MV-4-11 (cell line): ENCODE results near the gene TPST2.

ENCODE experiments used
- DNase-seq: peaks from one replicate; lab custom pipeline; 2025; lab: John Stamatoyannopoulos, UW

Gene TPST2

DNA sequence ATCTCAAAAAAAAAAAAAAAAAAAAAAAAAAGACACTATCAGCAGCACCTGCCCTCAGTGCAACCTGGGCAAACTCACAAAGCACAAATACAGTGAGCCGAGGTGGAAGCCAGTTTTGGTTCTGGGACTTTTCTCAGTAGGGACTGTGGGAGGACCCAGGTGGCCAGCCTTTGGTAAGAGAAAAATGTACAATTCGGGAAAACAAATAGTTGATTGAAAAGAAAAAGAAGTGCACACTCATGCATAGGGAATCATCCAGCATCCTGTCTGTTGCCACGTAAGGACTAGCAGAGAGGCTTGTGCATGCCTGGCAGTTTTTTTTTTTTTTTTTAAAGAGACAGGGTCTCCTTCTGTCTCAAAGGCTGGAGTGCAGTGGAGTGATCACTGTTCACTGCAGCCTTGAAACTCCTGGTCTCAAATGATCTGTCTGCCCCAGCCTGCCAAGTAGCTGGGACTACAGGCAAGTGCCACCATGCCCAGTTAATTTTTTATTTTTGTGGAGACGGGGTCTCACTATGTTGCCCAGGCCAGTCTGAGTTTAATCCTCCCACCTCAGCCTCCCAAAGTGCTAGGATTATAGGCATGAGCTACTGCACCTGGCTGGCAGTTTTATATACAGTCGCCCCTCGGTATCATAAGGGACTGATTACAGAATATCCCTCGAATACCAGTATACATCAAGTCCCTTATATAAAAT lies 36.7 kb downstream of the TPST2 start:
- DNase-seq: no peak

DNA sequence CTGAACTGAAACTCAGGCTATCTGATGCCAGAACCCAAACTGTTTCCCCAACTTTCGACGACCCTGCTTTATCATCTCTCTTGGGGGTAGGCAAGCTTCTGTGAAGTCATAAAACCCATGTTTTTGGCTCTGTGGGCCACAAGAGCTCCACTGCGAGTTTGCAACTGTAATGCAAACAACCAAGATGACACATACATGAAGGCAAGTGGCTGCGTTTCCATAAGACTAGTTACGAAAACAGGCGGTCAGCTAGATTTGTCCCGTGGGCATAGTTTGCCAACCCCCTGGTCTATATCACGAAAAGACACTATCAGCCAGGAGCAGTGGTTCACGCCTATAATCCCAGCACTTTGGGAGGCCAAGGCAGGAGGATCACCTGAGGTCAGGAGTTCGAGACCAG lies 37.5 kb downstream of the TPST2 start:
- DNase-seq: no peak

DNA sequence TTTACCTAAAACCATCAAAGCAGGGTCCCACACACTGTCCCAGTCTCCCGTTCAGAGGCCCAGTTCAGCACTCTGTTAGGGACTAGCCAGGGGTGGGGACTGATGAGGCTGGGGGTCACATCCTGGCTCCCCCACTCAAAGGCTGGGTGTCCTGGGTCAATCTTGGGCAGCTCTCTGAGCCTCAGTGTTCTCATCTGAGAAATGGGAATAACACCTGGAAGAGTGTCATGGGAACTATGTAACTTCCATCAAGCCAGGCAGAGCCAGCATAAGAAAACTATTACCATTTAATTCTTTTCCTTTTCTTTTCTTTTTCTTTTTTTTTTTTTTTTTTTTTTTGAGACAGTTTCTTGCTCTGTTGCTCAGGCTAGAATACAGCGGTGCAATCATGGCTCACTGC lies 38.4 kb downstream of the TPST2 start:
- no peak for DNase-seq

DNA sequence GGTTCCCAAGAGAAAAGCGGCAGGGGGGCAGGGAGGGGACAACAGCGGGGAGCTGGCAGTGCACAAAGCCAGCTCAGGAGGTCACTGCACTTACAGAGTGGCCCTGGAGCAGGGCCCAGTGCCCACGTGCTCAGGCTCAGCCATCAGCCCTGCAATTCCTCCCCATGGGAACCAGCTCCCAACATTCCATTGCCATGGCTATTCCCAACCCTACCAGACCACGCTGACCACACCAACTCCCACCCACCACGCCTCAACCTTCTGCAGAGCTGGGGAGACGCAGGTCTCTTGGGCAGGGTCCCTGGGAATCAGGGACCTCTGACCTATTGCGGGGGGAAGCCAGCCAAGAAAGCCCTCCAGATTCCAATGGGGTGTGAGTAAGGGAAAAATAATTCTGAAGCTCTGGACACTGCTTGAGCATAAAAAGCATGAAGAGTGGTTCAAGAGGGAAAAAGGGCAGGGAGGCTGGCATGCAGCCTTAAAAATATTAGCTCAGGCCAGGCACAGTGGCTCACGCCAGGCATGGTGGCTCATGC lies 39.4 kb downstream of the TPST2 start:
- DNase-seq: no peak

DNA sequence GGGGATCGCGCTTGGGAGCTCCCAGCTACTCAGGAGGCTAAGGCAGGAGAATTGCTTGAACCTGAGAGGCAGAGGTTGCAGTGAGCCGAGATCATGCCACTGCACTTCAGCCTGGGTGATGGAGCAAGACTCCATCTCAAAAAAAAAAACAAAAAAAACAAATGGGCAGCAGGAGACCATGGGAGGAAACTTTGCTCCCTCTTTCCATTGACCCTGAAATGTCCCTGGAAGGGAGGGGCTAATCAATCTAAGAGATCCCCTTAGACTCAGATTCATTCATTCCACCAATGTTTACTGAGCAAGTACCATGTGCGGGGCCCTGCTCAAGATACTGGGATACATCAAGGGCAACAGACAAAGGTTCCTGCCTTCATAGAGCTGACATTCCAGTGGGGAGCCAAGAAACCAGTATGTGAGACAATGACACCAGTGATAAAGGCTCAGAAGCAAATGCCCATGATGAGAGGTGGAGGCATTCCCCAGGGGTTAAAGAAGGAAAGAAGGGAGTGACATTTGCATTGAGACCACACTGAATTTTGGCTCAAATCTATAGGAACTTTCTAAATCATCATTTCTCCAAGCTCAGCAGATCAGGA lies 39.9 kb downstream of the TPST2 start:
- DNase-seq: no peak

DNA sequence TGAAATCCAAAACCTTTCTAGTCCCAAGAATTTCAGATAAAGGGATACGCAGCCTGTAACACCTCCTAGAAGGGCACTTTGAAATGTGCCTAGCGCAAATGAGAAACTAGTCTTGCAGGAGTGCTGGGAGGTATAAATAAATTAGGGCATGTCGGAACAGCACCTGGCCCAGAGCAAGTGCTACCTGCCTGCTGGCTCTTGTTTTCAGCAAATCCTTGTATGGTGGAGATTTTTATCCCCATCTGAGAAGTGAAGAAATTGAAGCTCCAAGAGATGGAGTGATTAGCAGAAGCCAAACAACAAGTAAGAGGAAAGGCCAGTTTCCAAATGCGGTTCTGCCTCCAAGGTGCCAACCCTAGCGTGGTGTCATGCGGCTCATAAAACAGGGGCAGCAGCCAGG lies 40.9 kb downstream of the TPST2 start:
- DNase-seq: no peak

DNA sequence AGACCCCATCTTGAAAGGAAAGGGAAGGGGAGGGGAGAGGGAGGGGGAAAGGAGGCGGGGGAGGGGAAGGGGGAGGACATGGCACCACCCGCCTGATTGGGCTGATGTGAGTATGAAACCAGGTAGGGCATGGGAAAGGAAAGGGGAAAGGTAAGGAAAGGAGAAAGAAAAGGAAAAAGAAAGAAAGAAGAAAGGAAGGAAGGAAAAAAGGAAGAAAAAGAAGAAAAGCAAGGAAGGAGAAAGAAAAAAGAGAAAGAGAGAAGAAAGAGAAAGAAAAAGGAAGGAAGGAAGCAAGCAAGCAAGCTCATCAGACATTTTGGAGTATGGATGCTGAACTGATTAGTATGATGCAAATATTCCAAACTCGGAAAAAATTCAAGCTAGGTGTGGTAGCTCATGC lies 41.6 kb downstream of the TPST2 start:
- no peak for DNase-seq

DNA sequence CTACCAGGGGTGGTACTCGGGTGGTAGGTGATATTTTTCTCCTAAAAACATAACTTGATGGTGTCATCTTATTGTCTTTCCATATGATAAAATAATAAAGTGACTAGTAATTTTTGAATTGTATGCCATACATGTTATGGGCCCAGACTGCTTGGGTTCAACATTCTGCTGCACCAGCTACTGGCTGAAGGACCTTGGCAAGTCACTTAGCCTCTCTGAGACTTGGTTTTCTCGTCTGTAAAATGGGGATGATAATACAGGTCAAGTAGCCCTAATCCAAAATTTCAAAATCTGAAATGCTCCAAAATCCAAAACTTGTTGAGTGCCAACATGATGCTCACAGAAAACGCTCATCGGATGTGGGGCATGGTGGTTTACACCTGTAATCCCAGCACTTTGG lies 42.1 kb downstream of the TPST2 start:
- DNase-seq: no peak

DNA sequence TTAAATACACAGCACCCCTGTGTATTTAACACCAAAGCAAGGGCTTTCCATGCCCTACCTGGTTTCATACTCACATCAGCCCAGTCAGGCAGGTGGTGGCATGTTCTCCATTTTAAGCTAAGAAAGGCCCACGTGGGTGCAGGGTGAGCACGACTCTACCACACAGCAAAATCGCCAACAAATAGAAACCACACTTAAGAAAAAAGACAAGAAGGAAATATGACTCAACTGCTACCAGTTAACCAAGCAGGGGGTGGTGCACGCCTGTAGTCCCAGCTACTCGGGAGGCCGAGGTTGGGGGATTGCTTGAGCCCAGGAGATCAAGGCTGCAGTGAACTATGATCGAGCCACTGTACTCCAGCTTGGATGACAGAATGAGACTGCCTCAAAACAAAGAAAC lies 42.5 kb downstream of the TPST2 start:
- peak; percentile 48 for DNase-seq

DNA sequence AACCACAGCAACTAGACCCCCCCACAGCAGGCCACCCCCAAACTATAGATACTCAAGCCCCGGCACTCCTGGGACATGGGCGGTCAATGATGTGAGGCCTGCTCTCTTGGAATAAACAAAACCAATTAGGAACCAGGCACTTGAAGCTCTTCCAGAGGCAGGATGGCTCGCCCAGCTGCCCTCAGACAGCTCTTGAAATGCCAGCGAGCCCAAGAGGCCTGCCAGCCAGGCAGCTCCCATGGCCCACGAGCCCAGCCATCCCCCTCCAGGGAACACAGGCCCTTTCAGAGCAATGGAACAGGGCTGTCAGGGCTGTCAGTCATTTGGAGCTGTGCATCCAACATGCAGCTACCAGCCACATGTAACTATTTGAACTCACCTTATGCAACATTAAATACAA lies 43.6 kb downstream of the TPST2 start:
- DNase-seq: no peak

DNA sequence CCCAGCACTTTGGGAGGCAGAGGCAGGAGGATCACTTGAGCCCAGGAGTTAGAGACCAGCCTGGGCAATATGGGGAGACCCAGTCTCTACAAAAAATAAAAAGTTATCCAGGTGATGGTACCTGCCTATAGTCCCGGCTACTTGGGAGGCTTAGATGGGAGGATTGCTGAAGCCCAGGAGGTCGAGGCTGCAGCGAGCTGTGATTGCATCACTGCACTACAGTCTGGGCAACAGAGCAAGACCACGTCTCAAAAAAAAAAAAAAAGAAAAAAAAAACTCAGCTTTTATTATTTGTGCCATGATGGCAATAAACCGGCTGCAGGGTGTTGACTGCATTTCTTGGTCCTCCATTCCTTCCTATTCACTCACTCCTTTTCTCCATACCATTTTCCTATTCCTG lies 44.1 kb downstream of the TPST2 start:
- no peak for DNase-seq

DNA sequence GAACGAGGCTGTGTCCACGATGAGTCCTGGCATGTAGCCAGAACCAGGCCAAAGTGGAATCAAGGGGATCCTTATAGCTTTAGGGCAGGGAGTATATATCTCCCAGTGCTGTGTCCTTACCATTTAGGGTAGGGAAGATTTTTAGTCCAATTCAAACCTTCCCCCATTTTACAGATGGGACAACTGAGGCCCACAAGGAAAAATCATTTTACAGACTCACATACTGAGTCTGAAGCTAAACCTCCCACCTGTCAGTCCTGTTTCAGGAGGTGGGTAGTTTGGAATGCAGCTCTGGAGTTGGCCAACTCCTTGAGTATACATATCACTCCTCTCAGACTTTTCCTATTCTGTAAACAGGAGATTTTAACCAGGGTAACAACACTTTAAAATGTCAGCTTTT lies 44.5 kb downstream of the TPST2 start:
- DNase-seq: no peak

DNA sequence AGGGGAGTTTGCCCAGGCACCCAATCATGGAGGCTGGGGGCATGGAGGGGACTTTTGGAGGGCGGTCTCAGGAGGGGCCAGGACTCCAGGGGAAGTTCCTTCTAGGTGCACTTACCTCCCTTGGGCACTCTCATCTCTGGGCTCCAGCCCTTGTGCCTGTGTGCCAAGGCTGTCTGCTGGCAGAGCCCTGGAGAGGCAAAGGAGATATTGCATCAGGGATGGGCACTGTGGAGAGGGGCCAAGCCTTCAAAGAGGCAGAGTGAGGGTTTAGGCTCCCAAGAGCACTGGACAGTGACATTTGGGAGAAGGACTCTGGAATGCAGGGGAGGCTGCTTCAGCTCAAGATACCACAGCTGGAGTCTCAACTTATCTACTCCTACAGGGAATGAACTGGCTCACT lies 45.4 kb downstream of the TPST2 start:
- no peak for DNase-seq

DNA sequence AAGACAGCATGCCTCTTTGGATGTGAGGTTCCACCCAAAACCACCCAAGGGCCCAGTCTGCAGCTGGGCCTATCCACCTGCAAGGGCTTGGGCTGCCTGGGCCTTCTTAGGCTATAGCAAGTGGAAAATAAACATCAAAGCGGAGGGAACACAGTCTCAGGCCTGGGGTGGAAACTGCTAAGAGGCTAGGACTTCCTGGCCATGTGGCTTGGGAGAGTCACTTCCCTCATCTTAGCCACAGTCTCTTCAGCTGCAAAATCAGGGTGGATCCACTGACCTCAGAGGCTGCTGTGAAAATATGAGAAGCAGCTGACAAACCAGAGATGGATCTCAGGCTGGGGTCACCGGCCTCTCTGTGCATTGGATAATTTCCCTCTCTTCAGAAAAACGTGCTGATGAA lies 47.1 kb downstream of the TPST2 start:
- DNase-seq: peak; percentile 87

DNA sequence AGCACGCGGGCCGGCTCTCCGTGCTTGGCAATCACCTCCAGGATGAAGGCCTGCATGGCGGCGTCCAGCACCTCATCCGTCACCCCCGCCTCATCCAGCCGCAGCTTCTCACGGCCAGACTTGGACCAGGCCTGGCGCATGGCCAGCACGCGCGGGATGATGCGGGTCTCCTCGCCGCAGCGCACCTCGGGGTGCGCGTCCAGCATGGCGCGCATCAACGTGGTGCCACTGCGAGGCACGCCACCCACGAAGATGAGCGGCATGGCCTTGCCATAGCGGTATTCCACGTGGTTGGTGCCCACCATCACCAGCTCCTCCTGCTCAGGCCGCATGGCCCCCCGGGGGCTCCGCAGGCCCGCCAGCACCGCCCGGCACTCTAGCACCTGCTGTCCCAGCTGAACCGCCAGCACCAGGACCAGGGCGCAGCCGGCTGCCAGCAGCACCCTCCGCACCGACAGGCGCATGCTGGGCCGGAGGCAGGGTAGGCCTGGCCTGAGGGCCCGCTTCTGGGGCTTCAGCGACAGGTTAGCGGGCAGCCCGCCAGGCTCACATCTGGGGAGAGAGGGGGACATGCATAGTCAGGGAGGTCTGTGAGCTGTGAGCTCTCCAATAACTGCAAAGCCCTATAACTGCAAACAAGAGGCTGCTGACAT lies 48.6 kb downstream of the TPST2 start:
- no peak for DNase-seq

DNA sequence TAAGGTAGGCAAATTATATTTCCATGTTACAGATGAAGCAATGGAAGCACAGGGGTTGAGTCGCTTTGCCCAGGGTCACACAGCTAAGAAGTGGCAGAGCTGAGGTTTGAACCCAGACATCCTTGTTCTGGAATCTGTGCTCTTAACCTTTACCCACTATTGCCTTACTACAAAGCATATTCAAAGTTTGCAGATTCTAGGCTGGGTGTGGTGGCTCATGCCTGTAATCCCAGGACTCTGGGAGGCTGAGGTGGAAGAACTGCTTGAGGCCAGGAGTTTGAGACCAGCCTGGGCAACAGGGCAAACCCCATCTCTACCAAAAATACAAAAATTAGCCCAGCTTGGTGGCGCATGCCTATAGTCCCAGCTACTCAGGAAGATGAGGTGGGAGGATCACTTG lies 49.8 kb downstream of the TPST2 start:
- DNase-seq: no peak

DNA sequence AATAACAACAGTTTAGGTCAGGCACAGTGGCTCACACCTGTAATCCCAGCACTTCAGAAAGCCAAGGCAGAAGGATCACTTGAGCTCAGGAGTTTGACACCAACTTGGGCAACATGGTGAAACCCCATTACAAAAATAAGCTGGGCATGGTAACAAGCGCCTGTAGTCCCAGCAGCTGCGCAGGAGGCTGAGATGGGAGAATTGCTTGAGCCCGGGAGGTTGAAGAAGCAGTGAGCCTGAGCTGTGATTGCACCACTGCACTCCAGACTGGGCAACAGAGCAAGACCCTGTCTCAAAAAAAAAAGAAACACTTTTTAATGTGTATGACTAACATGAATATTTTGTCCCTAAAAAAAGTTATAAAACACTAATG lies 53.2 kb downstream of the TPST2 start:
- DNase-seq: no peak

DNA sequence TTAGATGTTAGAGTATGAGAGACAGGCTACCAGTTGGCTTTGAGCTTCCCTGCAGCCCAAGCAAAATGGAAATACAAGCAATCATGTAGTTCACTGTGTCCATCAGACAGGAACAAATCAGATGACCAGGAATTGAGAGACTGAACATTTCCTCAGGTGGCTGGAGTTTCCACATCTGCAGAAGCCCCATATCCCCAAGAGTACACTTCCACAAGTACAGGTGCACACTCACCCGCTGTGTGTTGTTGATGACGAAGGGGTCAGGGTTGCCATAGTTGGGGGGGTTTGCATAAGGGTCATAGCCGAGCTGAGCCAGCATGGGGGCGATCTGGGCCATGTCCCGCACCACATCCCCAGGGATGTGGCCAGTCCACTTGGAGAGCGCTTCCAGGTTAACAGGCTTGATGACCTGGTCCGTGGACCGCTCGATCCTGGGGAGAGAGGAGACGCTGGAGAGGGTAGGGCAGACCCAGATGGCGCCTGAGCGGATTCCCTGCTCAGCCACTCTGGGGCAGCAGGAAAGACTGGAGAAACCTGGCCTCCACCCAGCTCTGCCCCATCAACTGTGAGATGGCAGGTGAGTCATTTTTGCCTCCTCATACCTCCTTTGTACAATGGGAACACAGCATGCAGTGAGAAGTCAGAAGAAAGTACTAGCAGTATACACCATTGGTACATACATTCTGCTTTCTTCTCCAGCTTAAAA lies 53.7 kb downstream of the TPST2 start:
- DNase-seq: no peak

DNA sequence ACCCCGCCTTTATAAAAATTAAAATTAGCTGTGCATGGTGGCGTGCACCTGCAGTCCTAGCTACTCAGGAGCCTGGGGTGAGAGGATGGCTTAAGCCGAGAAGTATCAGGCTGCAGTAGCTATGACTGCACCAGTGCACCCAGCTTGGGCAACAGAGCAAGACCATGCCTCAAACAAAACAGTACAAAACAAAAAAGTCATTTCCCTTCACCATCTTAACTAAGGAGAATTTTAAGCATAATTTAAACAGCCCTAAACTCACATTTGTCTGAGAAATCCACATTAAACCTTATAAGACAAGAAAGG lies 54.4 kb downstream of the TPST2 start:
- no peak for DNase-seq

DNA sequence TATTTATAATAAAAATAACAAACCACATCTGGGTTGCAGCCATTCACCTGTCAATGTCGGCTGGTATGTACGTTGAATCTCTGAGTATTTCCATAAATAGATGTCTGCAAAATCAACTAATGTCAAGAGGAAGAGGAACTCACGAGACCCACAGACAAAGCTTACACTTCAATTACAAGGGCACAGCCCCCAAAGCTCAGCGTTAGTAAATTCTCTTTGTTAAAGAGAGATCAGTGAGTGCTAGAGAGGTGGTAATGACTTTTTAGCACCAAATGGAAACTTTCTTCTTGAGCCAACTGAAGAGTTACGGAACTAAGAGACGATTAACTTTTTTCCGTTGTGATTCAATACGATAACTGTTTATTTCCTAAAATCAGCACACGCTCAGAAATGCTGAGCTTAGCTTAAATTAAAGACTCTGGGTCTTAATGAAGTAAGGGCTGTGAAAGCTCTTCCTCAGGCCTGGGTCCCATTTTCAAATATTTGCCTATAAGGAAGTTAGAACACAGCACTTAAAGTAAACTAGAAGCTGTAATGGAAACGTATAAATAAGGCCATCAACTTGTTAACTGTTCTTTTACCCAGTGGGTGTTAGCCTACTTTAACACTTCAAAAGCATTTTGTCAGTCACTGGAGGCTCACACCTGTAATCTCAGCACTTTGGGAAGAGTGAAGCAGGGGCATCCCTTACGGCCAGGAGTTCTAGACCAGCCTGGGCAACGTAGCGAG lies 54.9 kb downstream of the TPST2 start:
- peak; percentile 27 for DNase-seq

DNA sequence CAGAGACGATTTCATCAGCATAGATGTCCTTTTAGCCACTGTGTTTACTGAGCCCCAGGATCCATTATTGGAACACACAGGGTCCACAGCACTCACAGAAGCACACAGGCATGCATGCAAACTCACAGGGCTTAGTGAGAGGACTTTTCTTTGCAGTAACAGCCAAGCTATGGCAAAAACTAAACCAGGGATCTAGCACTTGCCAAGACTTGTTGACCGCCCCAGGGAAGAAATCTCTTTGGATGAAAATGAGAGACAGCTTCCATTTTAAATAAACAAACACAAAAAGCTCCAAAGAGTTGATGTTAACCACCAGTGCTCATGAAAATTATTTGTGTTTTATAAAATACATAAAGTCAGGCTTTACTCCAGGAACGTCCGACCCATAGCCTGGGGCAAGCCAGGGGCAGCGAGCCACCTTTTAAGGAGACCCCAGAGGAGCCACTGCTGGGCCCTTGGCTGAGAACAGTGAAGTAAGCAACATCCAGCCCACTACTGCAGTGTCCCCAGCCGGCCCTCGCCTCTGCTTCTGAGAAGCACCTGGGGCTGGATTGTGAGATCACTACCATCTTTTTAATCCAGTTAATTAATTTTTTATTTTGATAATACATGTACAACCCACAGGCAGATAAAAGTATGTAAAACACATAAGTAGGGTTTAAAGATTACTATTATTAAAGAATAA lies 55.6 kb downstream of the TPST2 start:
- DNase-seq: no peak

DNA sequence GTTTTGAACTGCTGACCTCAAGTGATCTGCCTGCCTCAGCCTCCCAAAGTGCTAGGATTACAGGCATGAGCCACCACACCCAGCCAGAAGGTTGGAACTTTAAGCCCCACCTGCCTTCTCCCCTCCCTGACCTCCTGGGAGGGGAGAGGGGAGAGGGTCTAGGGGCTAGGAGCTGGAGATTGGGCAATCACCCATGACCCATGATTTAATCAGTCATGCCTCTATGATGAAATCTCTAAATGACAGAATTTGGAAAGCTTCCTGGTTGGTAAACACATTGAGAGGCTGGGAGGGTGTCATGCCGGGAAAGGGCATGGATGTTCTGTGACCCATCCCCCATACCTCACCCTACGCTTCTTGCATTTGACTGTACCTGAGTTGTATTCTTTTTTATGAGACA lies 60.6 kb downstream of the TPST2 start:
- DNase-seq: peak; percentile 15
